Testis (tissue), 2 donors: Measurements from ENCODE around the gene GRIN1.

Source experiments
- CTCF ChIP-seq, 3 experiments: fragments of 450-650 bp in 2 of 3; fragments of 200-600 bp in 1 of 3; sonication (generic) in 1 of 3; IDR thresholded peaks; one replicate each; pipeline ENCODE4 v1.5.1; 2016 to 2019; ENCODE audit warnings: antibody characterized with exemption in 3 of 3, mild to moderate bottlenecking in 2 of 3, moderate library complexity in 1 of 3
- POLR2A ChIP-seq: fragments of 450-650 bp; IDR thresholded peaks from one replicate; pipeline ENCODE4 v1.6.1; 2017; ENCODE audit warnings: antibody characterized with exemption, mild to moderate bottlenecking, moderate library complexity

- TF ChIP-seq POLR2A (no peak), CTCF (IDR thresholded peaks at IDR 0.05) (no peak)
These were observed 49.6 kb upstream of the GRIN1 start for GRCh38 chr9:137089232-137089947.
